ENCODE data around the gene GPR62. TPM values are rescaled to one million over a fixed set of nuclear protein-coding genes. Genes with fewer than 3 reads are reported as not detected.
A peak's percentile ranks its signal among the peaks of the same experiment; 100 is the strongest.
"Not testable (repeated sequence)": the region's sequence is repeated elsewhere in the genome, so short reads cannot be mapped to it uniquely, and the experiment has no call there.

The GPR62 gene
- total RNA-seq, 1 donor from 2014 or later: 0.41 TPM

GRCh38 chr3:51992017-51992682 lies 37.0 kb downstream of the GPR62 start:
- DNase-seq: no peak

- DNase-seq: not testable (repeated sequence)
Observed at GRCh38 chr3:51993657-51994056, 38.5 kb downstream of the GPR62 start.

GRCh38 chr3:51994530-51994929 lies 39.3 kb downstream of the GPR62 start:
- no peak for DNase-seq

DNA sequence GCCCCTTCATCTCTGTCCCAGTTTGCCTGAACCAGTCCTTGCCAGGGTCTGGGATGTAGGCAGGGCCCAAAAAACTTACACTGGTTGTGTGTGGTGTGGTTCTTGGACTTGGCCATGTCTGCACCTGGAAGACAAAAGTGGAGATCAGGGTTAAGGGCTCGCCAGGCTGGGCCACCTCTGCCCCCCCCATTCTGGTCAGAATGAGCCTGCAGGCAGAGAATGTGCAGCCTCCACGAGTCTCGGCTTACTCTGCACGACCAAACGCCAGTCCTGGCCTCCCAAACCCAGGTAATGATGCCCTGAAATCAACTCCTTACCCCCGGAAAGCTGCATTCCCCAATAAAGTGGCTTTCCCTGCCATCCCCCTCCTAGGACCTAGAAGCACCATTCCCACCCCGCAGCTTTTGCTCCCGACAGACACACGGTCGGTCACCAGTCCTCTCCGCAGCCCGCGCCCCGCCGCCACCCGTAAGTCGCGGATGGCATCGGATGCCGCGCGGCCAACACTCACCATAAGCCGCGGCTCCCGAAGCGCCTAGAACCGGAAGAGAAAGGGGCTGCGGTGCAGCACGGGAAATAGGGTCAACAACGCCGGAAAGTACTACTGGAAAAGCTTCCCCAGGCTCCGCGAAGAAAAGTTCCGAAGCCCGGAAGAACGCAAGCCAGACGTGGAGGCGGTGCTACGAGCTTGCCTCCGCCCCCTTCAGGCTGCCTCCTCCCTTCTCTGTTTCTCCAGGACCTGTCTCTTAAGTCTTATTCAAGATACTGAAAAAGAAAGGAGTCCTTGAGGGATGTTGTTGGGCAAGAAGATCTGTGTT lies 40.4 kb downstream of the GPR62 start, which contains the start of gene RPL29:
Gene RPL29 (minus strand): TSS at position 550 of the 818 bp plus-strand sequence. CDS start 434 bp downstream, at position 116.
- DNase-seq: peak; percentile 98

GRCh38 chr3:51997172-51997571 lies 42.0 kb downstream of the GPR62 start:
- DNase-seq: no peak

- no peak for DNase-seq
Observed at GRCh38 chr3:51997935-51998596, 42.9 kb downstream of the GPR62 start.

- DNase-seq: no peak
Observed at GRCh38 chr3:51998774-51999173, 43.6 kb downstream of the GPR62 start.

DNA sequence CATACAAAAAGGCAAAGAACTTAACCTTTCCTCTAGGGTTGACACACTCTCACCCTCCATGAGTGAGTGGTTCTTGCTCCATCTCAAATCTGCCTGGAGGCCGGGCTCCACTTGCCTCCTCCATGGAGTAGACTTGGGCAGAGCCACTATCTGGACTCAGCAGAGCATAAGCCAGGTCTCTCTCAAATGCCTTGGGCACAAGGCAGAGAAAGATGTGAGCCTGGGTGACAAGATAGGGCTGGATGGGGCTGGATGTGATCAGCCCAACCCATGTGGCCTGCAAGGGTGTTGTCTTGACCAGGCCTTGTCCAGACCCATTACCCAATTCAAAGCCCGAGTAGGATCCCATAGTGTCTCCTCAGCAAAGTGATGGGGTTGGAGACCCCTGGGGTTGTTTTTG lies 44.7 kb downstream of the GPR62 start:
- no peak for DNase-seq

DNA sequence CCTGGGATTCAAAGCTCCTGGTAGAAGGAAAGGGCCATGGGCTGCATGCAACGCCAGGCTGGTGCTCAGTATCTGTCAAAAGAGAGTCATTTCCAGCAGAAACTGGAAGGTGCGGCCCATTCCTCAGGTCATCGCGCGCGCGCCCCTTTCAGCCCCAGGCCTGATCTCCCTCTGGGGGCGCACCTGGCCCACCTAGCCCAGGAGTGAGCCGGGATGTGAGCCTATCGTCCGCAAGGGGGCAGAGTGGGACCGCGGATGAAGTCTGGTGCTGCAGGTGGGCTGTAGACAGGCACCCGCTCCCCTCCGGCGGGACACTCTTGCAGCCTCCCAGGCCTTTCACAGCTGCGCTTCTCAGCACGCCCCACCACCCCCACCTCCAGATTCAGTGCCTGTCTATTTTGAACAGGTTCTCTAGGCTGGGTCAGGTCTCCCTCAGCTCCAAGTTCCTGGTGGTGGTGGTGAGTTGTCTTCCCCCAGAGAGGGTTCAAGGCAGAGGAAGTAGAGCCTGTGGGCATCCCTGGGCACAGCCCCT lies 46.3 kb downstream of the GPR62 start:
- peak; percentile 91 for DNase-seq

GRCh38 chr3:52002748-52003147 lies 47.6 kb downstream of the GPR62 start:
- DNase-seq: no peak

- peak; percentile 93 for DNase-seq
Observed at GRCh38 chr3:52004163-52004787, 49.1 kb downstream of the GPR62 start.

GRCh38 chr3:52004906-52005395 lies 49.8 kb downstream of the GPR62 start:
- no peak for DNase-seq

GRCh38 chr3:52005571-52005986 lies 50.4 kb downstream of the GPR62 start:
- DNase-seq: peak; percentile 83

GRCh38 chr3:52006017-52006819 lies 51.0 kb downstream of the GPR62 start:
- no peak for DNase-seq

DNA sequence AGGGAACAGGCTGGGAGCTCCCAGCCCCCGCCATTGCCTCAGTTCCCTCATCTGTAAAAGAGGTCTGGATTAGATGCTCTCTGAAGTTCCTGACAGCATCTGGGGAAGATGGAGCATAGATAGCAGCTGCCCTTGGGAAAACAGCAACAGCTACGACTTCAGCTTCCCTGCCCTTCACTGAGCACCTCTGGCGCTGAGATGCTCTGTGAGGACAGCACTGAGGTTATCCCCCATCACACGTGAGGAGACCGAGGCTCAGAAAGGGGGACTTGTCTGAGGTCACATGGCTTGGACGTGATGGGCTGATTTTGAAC lies 51.6 kb downstream of the GPR62 start:
- DNase-seq: no peak

Small RNA genes lying within 50 kb of the gene (small RNA-seq; reads per million reads assigned to genes)
- not detected for gene AC115284.1 (ENCODE audit: low replicate concordance)

Other genes with a start within 250 kb of the GPR62 start
- gene GRM2, start 248.3 kb upstream of the GPR62 start, total RNA-seq: 0.21 TPM
- not detected for gene IQCF6, start 176.1 kb upstream of the GPR62 start, total RNA-seq
- not detected for gene IQCF2, start 93.8 kb upstream of the GPR62 start, total RNA-seq
- gene IQCF5, start 79.8 kb upstream of the GPR62 start, total RNA-seq: not detected
- not detected for gene IQCF1, start 52.0 kb upstream of the GPR62 start, total RNA-seq
- gene RRP9, start 13.5 kb upstream of the GPR62 start, total RNA-seq: 9.3 TPM
- gene PARP3, start 13.0 kb upstream of the GPR62 start, total RNA-seq: 4.5 TPM
- 58.0 TPM for gene PCBP4, start 12.1 kb downstream of the GPR62 start, total RNA-seq
- 8.7 TPM for gene ABHD14B, start 18.7 kb downstream of the GPR62 start, total RNA-seq
- gene ABHD14A, start 19.7 kb downstream of the GPR62 start, total RNA-seq: 14.1 TPM
- gene ACY1, start 28.2 kb downstream of the GPR62 start, total RNA-seq: 16.8 TPM
- 1,069 TPM for gene RPL29, start 40.5 kb downstream of the GPR62 start, total RNA-seq
- gene DUSP7, start 101.2 kb downstream of the GPR62 start, total RNA-seq: 18.5 TPM
- 4.5 TPM for gene POC1A, start 199.0 kb downstream of the GPR62 start, total RNA-seq
- 40.7 TPM for gene ALAS1, start 242.8 kb downstream of the GPR62 start, total RNA-seq